ENCODE results near the gene COL4A2.

Gene COL4A2

DNA sequence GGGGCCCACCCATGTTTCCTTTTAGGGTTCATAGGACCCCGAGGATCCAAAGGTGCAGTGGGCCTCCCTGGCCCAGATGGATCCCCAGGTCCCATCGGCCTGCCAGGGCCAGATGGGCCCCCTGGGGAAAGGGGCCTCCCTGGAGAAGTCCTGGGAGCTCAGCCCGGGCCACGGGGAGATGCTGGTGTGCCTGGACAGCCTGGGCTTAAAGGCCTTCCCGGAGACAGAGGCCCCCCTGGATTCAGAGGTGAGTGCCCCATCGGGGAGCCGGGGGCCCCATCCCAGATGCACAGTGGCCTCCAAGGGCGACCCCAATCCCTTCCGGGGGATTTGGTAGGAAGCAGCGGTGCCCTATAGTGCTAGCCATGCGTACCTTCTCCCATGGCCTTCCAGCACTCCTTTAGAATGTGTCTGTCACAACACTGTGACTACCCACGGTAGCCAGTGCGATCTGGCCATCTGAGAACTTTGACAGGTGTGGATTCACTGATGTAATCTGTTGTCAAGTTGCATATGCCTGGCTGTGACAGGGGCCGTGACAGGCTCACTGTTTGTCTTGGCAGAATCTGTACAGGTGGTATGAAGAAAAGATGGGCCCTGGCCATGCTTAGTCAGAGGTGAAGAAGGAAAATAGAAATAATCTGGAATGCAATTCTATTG is 165.9 kb downstream of the COL4A2 start:
- Histone ChIP-seq H3K9ac (ENCODE audit: low read depth, low read length) (no peak overlapping the region), H3K4me1 (ENCODE audit: control insufficient read depth, insufficient read depth, low read length) (peaks cover 6% of the 10 kb centered on the region), H3K4me3 (ENCODE audit: low read length) (no peak overlapping the region), H3K36me3 (ENCODE audit: insufficient read depth, low read length) (peaks cover 72% of the 10 kb centered on the region), H3K4me2 (ENCODE audit: low read length) (no peak overlapping the region), H3K9me3 (replicated peaks; ENCODE audit: low read length) (no peaks in the 10 kb centered on the region), H3K27me3 (ENCODE audit: control insufficient read depth, insufficient read depth, low read length) (no peaks in the 10 kb centered on the region)

DNA sequence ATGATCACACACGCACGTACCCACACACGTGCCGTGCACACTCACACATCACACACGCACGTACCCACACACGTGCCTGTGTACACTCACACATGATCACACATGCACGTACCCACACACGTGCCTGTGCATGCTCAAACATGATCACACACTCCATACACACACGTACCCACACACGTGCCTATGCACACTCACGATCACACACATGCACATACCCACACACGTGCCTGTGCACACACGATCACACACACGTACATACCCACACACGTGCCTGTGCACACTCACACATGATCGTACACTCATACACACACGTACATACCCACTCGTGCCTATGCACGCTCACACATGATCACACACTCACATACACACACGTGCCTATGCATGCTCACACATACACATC is 167.6 kb downstream of the COL4A2 start:
- Histone ChIP-seq H3K27me3 (ENCODE audit: control insufficient read depth, insufficient read depth, low read length) (no peaks in the 10 kb centered on the region), H3K4me1 (ENCODE audit: control insufficient read depth, insufficient read depth, low read length) (peaks cover 6% of the 10 kb centered on the region), H3K4me2 (ENCODE audit: low read length) (no peak overlapping the region), H3K36me3 (ENCODE audit: insufficient read depth, low read length) (peaks cover 73% of the 10 kb centered on the region), H3K9ac (ENCODE audit: low read depth, low read length) (no peak overlapping the region), H3K9me3 (replicated peaks; ENCODE audit: low read length) (no peaks in the 10 kb centered on the region), H3K4me3 (ENCODE audit: low read length) (no peak overlapping the region)

DNA sequence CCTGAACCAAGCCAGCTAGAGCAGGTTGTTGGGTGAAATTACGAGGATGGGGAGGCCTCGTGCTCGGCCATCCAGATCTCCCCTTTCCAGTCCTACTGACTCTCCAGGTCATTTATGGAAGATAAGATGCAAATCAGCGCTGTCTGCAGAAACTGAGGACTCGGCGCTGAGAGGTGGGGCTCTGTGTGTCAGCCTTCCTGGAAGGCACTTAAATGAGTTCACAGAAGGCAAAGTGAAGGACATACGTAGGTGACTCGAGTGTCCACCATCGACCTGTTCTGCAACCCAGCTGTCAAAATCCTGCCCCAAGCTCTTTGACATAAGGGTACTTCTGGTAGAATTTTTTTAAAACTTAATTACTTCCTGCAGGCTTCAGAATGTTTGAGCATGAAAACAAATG is 168.0 kb downstream of the COL4A2 start:
- Histone ChIP-seq H3K4me3 (ENCODE audit: low read length) (no peak overlapping the region), H3K9me3 (replicated peaks; ENCODE audit: low read length) (no peaks in the 10 kb centered on the region), H3K4me2 (ENCODE audit: low read length) (no peak overlapping the region), H3K36me3 (ENCODE audit: insufficient read depth, low read length) (peaks cover 76% of the 10 kb centered on the region), H3K27me3 (ENCODE audit: control insufficient read depth, insufficient read depth, low read length) (no peaks in the 10 kb centered on the region), H3K4me1 (ENCODE audit: control insufficient read depth, insufficient read depth, low read length) (peaks cover 6% of the 10 kb centered on the region), H3K9ac (ENCODE audit: low read depth, low read length) (no peak overlapping the region)

DNA sequence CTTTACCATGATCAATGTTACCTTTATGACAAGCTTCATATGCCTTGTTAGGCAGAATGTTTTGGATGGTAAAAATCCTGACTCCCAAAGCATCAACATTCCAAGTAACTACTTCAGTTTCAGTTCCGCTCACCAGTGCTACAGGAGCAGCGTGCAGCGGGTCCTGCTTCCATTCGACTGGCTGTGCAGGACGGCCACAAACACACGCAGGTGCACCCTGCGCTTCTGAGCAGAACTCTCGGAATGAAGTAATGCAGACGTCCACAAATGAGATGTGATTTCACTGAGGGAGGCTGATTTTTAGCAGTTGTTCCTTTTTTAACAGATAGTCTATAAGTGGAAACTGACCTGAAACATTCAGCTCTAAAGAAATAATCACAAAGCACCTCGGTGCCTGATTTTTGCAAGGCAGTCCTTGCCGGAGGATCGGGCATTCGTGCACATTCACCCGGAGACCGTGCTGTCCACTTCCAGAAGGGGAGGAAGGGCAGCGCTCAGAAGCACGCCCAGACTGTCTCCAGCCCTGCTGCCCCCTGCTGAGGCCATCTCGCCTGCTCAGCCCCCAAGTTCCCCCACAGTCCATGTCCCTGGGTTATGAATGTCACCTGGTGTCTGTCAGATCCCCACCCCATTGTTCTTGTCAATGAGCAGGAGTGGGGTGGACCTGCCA is 168.6 kb downstream of the COL4A2 start:
- Histone ChIP-seq H3K9ac (ENCODE audit: low read depth, low read length) (no peak overlapping the region), H3K36me3 (ENCODE audit: insufficient read depth, low read length) (peaks cover 77% of the 10 kb centered on the region), H3K9me3 (replicated peaks; ENCODE audit: low read length) (no peaks in the 10 kb centered on the region), H3K27me3 (ENCODE audit: control insufficient read depth, insufficient read depth, low read length) (no peaks in the 10 kb centered on the region), H3K4me2 (ENCODE audit: low read length) (no peak overlapping the region), H3K4me3 (ENCODE audit: low read length) (no peak overlapping the region), H3K4me1 (ENCODE audit: control insufficient read depth, insufficient read depth, low read length) (peaks cover 6% of the 10 kb centered on the region)

DNA sequence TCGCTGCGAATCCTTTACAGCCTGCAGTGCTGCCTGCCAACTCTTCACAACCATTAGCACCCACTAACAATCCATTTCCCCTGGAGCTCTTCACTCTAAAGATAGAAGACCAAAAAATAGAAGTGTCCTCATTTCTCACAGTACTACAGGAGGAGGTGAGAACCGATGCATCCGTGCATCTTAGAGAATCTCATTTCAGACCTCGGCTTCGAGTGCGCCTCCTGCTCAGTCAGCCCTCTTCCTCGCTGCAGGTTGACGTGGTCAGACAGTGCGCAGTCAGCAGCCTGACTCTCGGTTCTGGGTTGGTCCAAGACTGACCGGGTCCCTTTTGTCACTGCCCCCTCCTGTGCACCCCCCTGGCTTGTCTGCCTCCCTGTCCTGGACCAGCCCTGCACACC is 169.1 kb downstream of the COL4A2 start:
- no peaks in the 10 kb centered on the region for H3K9me3 ChIP-seq (replicated peaks; ENCODE audit: low read length)
- H3K4me3 ChIP-seq (ENCODE audit: low read length), result no peak overlapping the region
- peaks cover 6% of the 10 kb centered on the region for H3K4me1 ChIP-seq (ENCODE audit: control insufficient read depth, insufficient read depth, low read length)
- H3K27me3 ChIP-seq (ENCODE audit: control insufficient read depth, insufficient read depth, low read length), result no peaks in the 10 kb centered on the region
- peaks cover 74% of the 10 kb centered on the region for H3K36me3 ChIP-seq (ENCODE audit: insufficient read depth, low read length)
- H3K9ac ChIP-seq (ENCODE audit: low read depth, low read length), result no peak overlapping the region
- H3K4me2 ChIP-seq (ENCODE audit: low read length), result no peak overlapping the region

DNA sequence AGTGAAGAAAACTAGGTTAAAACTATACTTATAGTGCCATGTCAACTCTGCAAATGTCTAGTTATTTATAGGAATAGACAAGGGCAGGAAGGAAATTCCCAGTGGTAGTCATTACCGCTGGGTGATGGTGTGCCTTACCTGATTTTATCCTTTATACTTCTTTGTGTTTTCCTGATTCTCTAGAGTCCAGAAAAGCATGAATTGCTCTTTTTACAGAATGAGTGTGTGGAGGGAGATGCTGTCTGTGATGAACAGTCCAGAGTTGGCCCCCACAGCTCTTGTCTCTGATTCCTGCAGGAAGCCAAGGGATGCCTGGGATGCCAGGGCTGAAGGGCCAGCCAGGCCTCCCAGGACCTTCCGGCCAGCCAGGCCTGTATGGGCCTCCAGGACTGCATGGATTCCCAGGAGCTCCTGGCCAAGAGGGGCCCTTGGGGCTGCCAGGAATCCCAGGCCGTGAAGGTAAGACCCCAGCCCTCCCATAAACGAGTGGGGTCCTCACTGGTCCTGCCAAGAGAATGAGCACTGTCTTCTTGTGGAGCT is 170.7 kb downstream of the COL4A2 start:
- Histone ChIP-seq H3K4me3 (ENCODE audit: low read length) (no peak overlapping the region), H3K36me3 (ENCODE audit: insufficient read depth, low read length) (peaks cover 79% of the 10 kb centered on the region), H3K9me3 (replicated peaks; ENCODE audit: low read length) (no peaks in the 10 kb centered on the region), H3K9ac (ENCODE audit: low read depth, low read length) (no peak overlapping the region), H3K4me1 (ENCODE audit: control insufficient read depth, insufficient read depth, low read length) (no peaks in the 10 kb centered on the region), H3K27me3 (ENCODE audit: control insufficient read depth, insufficient read depth, low read length) (no peaks in the 10 kb centered on the region), H3K4me2 (ENCODE audit: low read length) (no peak overlapping the region)

DNA sequence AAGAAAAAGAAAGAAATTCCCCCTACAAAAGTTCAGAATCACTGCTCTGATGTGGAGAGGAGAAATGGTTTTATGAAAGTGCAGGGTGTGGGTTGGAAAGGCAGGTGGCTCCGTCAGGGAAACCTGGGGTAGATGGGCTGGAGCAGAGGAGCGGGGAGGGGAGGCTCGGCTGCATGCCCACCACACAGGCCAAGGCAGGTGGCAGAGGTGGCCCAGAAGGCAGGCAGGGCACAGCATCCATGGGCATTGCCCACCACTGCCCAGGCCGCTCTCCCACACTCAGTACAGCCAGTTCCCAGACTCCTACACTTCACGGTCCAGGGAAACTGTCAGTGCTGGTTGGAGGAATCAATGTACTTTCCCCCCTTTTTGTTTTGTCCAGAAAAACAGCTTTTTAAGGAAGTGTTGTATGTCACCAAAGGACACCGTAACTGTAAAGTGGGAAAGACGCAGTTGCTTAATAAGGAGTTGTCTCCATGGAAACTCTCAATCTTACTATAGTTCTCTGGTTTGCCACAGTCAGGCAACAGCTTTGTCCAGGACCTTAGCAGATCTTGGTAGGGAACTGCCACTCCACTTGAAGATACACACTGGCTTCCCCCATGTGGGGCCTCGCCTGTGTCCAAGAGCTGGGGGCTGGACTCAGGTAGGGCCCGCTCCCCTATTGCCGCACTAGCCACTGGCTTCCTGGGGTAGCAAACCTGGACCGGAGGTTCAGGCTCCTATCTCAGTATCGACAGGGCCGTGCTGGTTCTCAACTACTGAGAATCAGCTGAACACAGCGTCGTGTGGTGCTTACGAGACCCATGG is 171.5 kb downstream of the COL4A2 start:
- Histone ChIP-seq H3K4me3 (ENCODE audit: low read length) (no peak overlapping the region), H3K27me3 (ENCODE audit: control insufficient read depth, insufficient read depth, low read length) (no peaks in the 10 kb centered on the region)

DNA sequence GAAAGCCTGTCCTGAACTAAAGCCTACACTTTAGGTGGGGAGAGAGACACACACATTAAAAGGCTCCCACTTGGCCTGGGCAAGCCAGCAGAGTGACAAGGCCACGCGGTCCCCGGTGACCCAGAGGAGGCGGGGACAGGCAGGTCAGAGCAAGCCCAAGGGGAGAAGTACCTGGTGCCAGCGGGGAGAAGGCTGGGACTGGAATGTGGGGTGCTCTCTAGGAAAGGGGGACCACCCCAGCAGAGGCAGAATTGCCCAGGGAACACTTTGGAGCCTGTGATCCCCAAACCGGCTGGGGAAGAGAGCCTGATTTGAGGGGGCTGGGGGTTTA is 172.1 kb downstream of the COL4A2 start:
- Histone ChIP-seq H3K27me3 (ENCODE audit: control insufficient read depth, insufficient read depth, low read length) (no peaks in the 10 kb centered on the region), H3K4me2 (ENCODE audit: low read length) (no peak overlapping the region), H3K9me3 (replicated peaks; ENCODE audit: low read length) (no peaks in the 10 kb centered on the region), H3K4me1 (ENCODE audit: control insufficient read depth, insufficient read depth, low read length) (no peaks in the 10 kb centered on the region), H3K36me3 (ENCODE audit: insufficient read depth, low read length) (peaks cover 83% of the 10 kb centered on the region), H3K9ac (ENCODE audit: low read depth, low read length) (no peak overlapping the region), H3K4me3 (ENCODE audit: low read length) (no peak overlapping the region)

More for the DNA sequence above, 171.5 kb downstream of the COL4A2 start:
- peaks cover 83% of the 10 kb centered on the region for H3K36me3 ChIP-seq (ENCODE audit: insufficient read depth, low read length)
- H3K9me3 ChIP-seq (replicated peaks; ENCODE audit: low read length), result no peaks in the 10 kb centered on the region
- H3K4me2 ChIP-seq (ENCODE audit: low read length), result no peak overlapping the region
- no peak overlapping the region for H3K9ac ChIP-seq (ENCODE audit: low read depth, low read length)
- no peaks in the 10 kb centered on the region for H3K4me1 ChIP-seq (ENCODE audit: control insufficient read depth, insufficient read depth, low read length)

DNA sequence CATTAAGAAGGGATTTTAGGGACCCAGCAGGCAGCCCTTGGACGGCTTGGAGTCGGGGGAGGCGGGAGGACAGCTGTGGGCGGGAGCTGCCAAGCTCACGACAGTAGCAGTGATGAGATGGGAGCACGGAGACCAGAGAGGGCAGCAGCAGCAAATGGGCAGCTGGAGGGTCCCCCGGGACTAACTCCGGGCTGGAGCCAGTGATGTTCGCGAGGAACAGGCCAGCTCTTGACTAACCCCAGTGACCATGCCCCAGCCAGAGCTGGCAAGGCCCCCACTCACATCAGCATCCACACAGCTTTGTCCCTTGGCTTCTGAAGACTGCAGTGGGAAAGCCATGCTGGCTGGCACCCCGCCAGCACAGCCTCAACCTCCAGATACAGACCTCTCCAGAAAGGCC is 172.6 kb downstream of the COL4A2 start:
- Histone ChIP-seq H3K4me3 (ENCODE audit: low read length) (no peak overlapping the region), H3K27me3 (ENCODE audit: control insufficient read depth, insufficient read depth, low read length) (no peaks in the 10 kb centered on the region), H3K36me3 (ENCODE audit: insufficient read depth, low read length) (peaks cover 83% of the 10 kb centered on the region), H3K9ac (ENCODE audit: low read depth, low read length) (no peak overlapping the region), H3K9me3 (replicated peaks; ENCODE audit: low read length) (no peaks in the 10 kb centered on the region), H3K4me1 (ENCODE audit: control insufficient read depth, insufficient read depth, low read length) (no peaks in the 10 kb centered on the region), H3K4me2 (ENCODE audit: low read length) (no peak overlapping the region)

DNA sequence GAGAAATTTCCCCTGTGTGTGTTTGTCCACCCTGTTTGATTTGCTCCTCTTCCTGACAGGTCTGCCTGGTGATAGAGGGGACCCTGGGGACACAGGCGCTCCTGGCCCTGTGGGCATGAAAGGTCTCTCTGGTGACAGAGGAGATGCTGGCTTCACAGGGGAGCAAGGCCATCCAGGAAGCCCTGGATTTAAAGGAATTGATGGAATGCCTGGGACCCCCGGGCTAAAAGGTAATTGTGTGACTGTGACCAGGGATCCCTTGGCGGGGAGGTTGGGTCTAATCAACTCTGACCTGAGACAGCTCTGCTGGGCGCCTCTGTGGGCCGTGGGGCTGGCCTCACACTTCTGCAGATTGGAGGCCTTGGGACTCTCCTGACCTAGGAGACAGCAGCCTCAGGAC is 173.1 kb downstream of the COL4A2 start:
- no peaks in the 10 kb centered on the region for H3K9me3 ChIP-seq (replicated peaks; ENCODE audit: low read length)
- H3K4me1 ChIP-seq (ENCODE audit: control insufficient read depth, insufficient read depth, low read length), result no peaks in the 10 kb centered on the region
- H3K4me3 ChIP-seq (ENCODE audit: low read length), result no peak overlapping the region
- no peak overlapping the region for H3K4me2 ChIP-seq (ENCODE audit: low read length)
- no peaks in the 10 kb centered on the region for H3K27me3 ChIP-seq (ENCODE audit: control insufficient read depth, insufficient read depth, low read length)
- peaks cover 81% of the 10 kb centered on the region for H3K36me3 ChIP-seq (ENCODE audit: insufficient read depth, low read length)
- no peak overlapping the region for H3K9ac ChIP-seq (ENCODE audit: low read depth, low read length)

DNA sequence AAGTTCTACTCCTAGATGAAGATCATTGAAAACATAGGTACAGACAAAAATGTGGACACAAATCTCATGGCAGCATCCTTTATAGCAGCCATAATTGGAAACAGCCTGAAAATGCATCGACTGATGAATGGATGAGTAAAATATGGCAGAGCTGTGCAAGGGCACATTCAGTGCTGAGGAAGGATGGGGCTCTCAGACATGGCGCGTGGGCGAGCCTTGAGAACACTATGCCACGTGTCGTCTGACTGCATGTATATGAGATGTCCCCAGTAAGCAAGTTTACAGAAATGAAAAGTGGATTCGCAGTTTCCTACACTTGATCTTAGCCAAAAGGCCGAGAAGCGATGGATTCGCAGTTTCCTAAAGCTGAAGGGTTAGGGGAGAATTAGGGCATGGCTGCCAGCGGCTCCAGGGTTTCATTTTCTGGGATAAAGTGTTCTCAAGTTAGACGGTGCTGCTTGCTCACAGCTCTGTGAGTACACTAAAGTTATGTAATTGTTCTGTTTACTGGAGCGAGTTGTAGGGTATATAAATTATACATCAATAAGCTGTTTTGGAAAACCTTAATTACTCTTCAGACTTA is 176.4 kb downstream of the COL4A2 start:
- H3K4me3 ChIP-seq (ENCODE audit: low read length), result no peak overlapping the region
- no peaks in the 10 kb centered on the region for H3K9me3 ChIP-seq (replicated peaks; ENCODE audit: low read length)
- no peak overlapping the region for H3K9ac ChIP-seq (ENCODE audit: low read depth, low read length)
- no peaks in the 10 kb centered on the region for H3K27me3 ChIP-seq (ENCODE audit: control insufficient read depth, insufficient read depth, low read length)
- H3K4me1 ChIP-seq (ENCODE audit: control insufficient read depth, insufficient read depth, low read length), result no peaks in the 10 kb centered on the region
- H3K4me2 ChIP-seq (ENCODE audit: low read length), result no peak overlapping the region
- H3K36me3 ChIP-seq (ENCODE audit: insufficient read depth, low read length), result peaks cover 74% of the 10 kb centered on the region

All from skeletal muscle satellite cell (primary cell).